B cell (primary cell): ENCODE results near the gene PI4KA.

ENCODE experiments used
- EZH2 ChIP-seq: IDR thresholded peaks from 2 replicates; pipeline ENCODE4 v1.6.1; 2012; ENCODE audit warnings: borderline replicate concordance, low read depth, mild to moderate bottlenecking, moderate library complexity, low read length; ENCODE audit not compliant: insufficient read depth, poor library complexity, severe bottlenecking
- TF ChIP-seq, protein P1 (sequence below): fragments of 200-600 bp; IDR thresholded peaks from one replicate; pipeline ENCODE4 v1.8.0; 2022; ENCODE audit warnings: antibody characterized with exemption, mild to moderate bottlenecking

DNA sequence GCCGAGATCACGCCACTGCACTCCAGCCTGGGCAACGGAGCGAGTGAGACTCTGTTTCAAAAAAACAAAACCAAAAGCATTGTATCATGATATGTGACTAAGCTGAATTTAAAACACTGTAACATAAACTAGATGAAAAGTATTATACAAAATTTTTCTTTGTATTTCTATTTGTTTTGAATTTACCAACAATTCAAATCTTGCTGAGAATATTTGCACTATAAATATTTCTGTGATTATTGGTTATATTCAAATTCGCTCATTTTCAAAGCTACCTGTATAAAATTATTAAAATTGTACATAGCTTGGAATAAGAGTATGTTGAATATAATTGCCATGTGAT, 186.6 kb downstream of the PI4KA start:
- TF ChIP-seq, protein P1, sequence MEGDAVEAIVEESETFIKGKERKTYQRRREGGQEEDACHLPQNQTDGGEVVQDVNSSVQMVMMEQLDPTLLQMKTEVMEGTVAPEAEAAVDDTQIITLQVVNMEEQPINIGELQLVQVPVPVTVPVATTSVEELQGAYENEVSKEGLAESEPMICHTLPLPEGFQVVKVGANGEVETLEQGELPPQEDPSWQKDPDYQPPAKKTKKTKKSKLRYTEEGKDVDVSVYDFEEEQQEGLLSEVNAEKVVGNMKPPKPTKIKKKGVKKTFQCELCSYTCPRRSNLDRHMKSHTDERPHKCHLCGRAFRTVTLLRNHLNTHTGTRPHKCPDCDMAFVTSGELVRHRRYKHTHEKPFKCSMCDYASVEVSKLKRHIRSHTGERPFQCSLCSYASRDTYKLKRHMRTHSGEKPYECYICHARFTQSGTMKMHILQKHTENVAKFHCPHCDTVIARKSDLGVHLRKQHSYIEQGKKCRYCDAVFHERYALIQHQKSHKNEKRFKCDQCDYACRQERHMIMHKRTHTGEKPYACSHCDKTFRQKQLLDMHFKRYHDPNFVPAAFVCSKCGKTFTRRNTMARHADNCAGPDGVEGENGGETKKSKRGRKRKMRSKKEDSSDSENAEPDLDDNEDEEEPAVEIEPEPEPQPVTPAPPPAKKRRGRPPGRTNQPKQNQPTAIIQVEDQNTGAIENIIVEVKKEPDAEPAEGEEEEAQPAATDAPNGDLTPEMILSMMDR, result no peak
- TF ChIP-seq EZH2, result no peak
